GM19467 (cell line): Measurements from ENCODE around the gene MTX1.
"Not testable (repeated sequence)": the region's sequence is repeated elsewhere in the genome, so short reads cannot be mapped to it uniquely, and the experiment has no call there.

Experiments used
- ATAC-seq: cut with Tn5 transposase; IDR thresholded peaks from one replicate; pipeline ENCODE4 v1.9.1; 2021; ENCODE audit warnings: mild to moderate bottlenecking, moderate library complexity; ENCODE audit not compliant: unreplicated experiment

MTX1 gene

DNA sequence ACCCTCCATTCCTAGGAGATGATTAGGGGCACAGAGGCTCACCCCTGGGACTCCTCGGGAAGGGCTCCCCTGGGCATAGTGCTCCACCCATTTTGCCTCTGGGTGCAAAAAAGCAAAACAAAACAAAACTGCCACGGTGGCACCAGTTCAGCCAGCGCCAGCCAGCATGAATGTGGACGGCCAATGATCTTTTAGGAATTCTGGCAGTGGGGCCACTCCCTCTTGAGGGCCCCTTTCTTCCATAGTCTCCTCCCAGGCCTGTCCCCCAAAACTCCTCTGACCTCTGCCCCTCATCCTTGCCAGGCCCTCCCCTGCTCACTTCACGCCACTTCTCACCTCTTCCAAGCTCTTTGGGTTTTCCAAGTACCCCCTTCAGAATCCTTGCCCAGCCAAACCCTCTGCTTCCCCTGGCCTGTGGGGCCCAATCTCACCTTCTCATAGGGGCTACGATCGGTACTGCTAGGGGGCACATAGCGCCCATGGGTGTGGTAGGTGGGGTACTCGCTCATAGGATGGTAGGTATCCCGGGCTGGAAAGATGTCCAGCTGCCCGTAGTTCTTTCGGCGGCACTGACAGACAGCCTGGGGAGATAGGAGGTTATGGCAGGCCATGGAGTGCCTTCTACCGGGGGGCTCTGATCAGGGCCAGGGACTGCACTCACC is 21.6 kb upstream of the MTX1 start:
- ATAC-seq = no peak

DNA sequence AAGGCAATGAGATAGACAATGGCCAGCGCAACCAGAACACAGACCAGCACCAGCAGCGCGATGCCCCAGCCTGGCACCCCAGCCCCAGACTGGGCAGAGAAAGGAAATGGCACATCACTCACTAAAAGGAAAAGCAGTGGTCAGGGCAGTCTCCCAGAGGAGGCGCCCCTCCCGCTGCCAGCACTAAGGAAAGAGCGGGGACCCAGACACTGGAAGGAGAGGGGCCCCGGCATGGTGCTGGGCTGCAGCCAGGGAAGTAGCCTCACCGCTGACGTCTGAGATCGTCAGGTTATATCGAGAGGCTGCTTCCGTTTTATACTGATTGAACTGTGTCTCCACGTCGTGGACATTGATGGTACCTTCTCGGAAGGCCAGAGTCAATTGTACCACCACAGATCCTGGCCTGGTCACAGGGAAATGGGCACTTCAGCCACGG is 21.0 kb upstream of the MTX1 start:
- ATAC-seq = no peak

DNA sequence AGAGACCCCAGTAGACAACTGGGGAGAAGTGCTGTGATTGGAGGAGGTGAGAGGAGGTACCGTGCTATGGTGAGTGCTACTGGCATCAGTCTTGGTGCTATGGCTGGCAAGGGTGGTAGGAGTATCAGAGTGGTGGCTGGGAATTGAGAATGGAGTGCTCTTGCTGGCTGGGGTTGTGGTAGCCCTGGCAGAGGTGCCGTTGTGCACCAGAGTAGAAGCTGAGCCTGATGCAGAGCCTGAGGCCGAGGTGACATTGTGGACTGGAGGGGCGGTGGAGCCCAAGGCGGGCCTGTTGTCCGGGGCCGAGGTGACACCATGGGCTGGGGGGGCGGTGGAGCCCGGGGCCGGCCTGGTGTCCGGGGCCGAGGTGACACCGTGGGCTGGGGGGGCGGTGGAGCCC is 20.2 kb upstream of the MTX1 start:
- no peak for ATAC-seq

DNA sequence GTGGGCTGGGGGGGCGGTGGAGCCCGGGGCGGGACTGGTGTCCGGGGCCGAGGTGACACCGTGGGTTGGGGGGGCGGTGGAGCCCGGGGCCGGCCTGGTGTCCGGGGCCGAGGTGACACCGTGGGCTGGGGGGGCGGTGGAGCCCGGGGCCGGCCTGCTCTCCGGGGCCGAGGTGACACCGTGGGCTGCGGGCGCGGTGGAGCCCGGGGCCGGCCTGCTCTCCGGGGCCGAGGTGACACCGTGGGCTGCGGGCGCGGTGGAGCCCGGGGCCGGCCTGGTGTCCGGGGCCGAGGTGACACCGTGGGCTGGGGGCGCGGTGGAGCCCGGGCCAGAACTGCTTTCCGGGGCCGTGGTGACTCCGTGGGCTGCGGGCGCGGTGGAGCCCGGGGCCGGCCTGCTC is 18.6 kb upstream of the MTX1 start:
- not testable (repeated sequence) for ATAC-seq

DNA sequence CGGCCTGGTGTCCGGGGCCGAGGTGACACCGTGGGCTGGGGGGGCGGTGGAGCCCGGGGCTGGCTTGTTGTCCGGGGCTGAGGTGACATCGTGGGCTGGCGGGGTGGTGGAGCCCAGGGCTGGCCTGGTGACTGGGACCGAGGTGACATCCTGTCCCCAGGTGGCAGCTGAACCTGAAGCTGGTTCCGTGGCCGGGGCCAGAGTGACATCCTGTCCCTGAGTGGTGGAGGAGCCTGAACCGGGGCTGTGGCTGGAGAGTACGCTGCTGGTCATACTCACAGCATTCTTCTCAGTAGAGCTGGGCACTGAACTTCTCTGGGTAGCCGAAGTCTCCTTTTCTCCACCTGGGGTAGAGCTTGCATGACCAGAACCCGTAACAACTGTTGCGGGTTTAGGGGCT is 16.6 kb upstream of the MTX1 start:
- ATAC-seq = no peak

DNA sequence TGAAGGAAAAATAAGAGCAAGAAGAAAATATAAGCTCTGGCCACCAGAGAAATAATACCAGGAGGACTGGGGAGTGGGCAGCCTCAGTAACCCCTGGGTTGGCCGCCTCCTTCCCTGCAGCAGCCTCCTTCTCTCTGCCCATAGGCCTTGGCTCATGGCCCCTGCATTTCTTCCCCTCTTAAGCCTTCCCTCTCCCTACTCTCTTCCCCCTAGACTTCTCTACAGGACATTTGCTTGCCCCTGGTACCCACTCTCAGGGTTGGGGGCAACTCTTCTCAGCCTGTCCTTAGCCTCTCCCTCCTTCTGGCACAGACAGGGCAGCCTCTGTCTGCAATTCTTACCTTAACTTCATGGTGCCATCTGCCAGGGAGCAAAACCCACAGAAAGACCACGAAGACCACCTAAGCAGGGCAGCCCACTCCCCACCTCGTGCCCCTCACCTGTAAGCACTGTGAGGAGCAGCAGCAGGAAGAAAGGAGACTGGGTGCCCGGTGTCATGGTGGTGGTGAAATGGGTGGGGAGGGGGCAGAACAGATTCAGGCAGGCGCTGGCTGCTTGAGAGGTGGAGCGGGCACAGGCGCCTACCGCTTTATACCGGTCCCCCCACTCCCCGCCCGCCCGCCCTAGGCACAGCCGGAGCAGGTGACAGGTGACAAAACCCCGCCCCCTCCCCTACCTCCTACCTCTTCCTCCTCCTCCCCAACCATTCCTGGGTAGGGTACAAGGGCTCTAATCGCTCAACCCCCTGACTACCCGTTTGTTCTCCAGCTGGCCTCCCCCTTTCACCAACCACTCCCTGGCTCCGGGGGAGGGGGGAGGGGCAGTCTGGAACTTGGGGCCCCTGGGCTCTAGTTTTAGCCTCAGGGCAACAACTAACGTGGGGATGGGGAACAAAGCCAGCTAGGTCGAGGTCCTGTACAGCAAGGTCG is 15.9 kb upstream of the MTX1 start:
- no peak for ATAC-seq

DNA sequence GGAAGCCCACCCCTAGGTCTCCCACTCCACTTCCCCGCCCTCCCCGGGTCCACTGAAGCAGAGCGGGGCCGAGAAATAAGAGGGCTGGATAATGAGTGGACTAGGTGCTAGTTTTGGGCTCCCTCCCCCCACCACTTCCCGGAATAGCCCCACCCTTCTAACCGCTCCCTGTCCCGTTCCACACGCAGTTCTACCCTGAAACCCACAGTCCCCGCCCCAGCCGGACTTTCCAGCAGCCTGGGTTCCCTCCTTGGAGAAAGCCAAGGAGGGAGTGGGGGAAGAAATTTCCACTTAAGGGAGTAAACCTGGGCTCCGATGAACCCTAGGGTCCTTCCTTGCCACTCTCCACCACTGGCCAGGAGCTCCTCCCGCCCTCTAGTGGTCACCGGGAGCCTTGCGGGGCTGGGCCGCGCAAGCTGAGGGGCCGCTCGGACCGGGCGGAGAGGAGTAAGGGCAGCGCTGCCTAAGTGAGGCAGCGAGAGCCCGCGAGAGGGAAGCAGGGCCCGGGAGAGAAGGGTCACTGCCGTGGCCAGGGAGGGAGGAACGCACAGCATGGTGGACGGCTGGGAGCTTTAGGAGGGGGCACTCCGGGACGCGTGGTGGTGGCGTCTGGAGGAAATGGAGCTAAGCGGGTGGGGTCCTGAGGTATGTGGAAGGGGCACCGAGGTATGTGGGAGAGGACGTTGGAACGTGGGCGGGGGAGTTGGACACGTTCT is 15.1 kb upstream of the MTX1 start:
- peak; percentile 73 for ATAC-seq

DNA sequence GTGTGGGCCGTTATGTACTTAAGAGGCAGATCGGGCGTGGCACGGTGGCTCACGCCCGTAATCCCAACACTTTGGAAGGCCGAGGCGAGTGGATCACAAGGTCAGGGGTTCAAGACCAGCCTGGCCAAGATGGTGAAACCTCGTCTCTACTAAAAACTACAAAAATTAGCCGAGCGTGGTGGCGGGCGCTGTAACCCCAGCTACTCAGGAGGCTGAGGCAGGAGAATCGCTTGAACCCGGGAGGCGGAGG is 14.6 kb upstream of the MTX1 start:
- ATAC-seq = not testable (repeated sequence)

- ATAC-seq = no peak
Observed at GRCh38 chr1:155195201-155196102, 13.0 kb upstream of the MTX1 start.

DNA sequence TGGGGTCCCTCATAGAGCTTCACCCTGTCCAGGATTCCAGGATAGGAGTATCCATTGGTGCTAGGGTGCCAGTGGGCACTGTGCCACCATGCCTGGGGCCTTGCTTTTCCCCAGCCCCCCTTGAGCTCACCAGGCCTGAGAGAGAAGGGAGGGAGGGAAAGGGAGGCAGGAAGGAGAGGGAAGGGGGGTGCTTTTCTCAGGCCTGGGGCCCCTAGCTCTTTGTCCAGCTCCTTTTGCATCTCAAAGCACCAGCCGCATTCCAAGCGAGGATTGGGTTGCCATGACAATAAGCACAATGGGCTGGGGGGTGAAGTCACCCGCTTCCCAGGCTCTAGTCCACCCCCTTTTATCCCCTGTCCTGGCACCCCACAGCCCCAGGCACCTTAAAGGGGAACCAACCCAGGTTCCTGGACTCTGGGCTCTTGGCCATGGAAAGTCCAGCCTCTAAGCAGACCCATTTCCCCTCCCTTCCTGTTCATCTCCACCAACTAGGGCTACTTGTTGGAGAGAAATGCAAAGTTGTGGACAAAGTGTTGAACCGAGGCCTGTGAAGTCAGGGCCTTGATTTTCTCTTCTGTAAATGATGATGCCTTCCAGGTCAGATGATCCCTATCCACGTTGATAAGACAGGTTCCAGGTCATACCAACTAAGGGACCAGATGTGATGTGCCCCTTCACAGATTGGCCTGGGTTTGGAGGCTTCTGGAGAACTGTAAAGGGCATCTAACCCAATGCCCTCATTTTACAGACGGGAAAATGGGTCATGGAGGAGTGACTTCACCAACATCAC is 12.2 kb upstream of the MTX1 start:
- no peak for ATAC-seq

- no peak for ATAC-seq
Observed at GRCh38 chr1:155196893-155197638, 11.4 kb upstream of the MTX1 start.

DNA sequence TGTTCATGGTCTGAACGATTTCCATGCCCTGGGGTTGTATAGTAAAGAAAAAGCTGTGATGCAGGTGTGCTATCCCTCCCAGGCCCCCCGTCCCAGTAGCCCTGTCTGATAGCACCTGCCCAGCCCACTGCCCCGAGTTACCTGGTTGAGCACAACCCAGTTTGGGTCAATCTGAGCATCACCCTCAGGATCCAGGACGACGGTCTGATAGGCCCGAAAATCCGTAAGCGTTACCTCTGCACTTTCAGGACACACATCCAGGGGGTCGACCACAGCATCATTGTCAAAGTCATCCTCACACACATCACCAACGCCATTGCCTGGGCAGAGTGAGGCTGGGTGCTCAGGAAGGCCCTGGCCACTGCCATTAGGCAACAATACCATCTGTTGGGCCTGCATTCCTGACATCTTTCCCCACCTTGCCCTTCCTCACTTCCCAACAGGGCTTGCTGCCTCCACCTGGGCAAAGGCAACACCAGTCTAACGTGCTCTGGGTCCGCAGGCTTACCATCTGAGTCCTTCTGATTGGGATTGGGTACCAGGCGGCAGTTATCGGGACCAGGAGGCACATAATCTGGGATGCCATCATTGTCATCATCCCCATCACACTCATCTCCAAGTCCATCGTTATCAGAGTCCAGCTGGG is 10.5 kb upstream of the MTX1 start:
- ATAC-seq = no peak

DNA sequence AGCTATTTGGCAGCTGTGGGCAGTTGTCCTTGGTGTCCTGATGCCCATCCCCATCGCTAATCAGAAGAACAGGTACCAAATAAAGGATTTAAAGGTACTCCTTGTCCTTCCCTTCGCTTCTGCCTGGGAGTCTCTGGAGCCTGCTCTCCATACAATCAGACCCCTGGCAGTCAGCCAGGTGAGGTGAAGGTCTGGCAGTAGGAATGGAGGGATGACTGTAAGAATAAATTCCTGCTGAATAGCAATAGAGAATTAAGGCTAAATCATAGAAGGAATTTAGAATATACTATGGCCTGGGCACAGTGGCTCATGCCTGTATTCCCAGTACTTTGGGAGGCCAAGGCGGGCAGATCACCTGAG is 10.0 kb upstream of the MTX1 start:
- no peak for ATAC-seq

DNA sequence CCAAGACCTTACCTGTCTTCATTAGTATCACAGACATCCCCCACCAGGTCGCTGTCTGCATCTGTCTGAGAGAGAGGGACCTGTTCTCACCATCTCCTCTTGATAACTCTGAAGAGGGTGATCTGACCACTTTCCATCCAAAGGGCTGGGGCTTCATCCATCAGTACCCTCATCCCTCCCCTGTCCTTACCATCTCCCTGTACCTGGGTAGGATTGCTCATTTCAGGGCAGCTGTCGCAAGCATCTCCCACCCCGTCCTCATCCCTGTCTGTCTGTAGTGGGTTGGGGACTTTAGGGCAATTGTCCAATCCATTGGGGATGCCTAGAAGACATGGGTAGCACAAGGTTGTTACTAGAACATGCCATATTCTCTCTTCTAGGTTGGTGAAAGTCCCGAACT is 8.7 kb upstream of the MTX1 start:
- ATAC-seq = no peak

- no peak for ATAC-seq
Observed at GRCh38 chr1:155200920-155201319, 7.6 kb upstream of the MTX1 start.

GRCh38 chr1:155202198-155202597 is 6.3 kb upstream of the MTX1 start:
- ATAC-seq = no peak

DNA sequence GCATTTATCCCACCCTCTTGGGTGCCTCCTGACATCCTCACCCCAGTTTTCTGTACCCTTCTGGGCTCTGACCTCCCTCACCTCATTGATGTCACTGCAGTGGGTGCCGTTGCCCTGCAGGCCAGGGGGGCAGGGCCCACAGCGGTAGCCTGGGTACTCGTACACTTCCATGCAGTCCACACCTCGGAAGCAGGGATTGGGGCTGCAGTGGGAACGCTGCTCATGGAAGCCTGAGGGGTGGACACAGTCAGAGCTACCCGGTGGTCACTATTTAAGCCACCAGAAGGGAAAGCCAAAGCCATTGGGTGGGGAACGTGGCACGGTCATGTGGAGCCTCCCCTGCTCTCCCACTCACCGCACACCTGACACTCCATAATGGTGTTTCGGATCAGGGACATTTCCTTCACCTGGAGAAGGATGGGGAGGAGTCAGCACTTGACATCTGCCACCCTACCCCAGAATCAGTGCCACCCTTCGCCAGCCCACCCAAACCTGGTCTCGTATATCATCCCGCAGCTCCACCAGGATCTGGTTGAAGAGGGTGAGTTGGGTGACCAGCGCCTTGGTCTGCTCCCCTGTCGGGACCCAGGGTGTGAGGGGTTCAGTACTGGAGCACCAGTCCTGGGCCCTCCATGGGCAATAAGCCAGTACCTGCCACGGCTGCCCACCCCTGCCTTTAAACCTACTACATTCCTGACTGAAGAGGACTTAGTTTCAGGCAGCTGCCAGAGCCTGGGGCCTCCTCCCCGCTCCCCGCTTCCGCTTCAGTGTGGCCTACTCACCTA is 5.6 kb upstream of the MTX1 start:
- no peak for ATAC-seq

DNA sequence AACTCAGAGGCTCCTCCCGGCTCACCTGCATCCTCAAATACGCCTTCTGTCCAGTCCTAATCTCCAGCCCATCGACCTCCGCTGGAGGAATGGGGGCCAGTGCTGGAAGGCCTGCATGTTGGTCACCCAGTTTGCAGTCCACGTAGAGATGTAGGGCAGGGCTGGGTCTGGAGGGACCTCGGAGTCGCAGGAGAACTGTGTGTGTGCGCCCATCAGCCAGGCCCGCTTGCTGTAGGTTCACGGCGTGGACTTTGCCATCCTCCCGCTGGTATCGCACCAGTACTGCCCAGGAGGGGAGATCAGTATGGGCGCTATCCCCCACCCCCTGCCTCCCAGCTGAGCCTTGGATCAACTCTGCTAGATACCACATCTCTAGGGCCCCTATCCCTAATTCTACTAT is 3.5 kb upstream of the MTX1 start:
- ATAC-seq = no peak
